ENCODE results near the gene WAS. TPM values are rescaled to one million over a fixed set of nuclear protein-coding genes. Genes with fewer than 3 reads are reported as not detected.
"Not testable (repeated sequence)": the region's sequence is repeated elsewhere in the genome, so short reads cannot be mapped to it uniquely, and the experiment has no call there.

WAS gene
- polyA plus RNA-seq, 1 donor from 2014 or later, result 1.0 TPM

- H3F3A ChIP-seq (ENCODE audit: insufficient read depth, low read length, poor library complexity, severe bottlenecking), result no peaks in the 10 kb centered on the region
- H3K27me3 ChIP-seq (ENCODE audit: insufficient read depth, low read depth, low read length), result no peaks in the 10 kb centered on the region
Observed at GRCh38 chrX:48681539-48682183, 1.9 kb upstream of the WAS start.

GRCh38 chrX:48682795-48683194 is 804 bp upstream of the WAS start:
- H3K27ac ChIP-seq (ENCODE audit: low read length); H3K79me2 ChIP-seq (replicated peaks; ENCODE audit: insufficient read depth, low read length); H3K9me3 ChIP-seq (ENCODE audit: low read length); H4K20me1 ChIP-seq (ENCODE audit: insufficient read depth); H3K4me2 ChIP-seq (ENCODE audit: low read length); H3K9ac ChIP-seq (ENCODE audit: low read length); H3K36me3 ChIP-seq (ENCODE audit: insufficient read depth, low read length); H3K4me3 ChIP-seq (ENCODE audit: low read length); H3K27me3 ChIP-seq (ENCODE audit: insufficient read depth, low read depth, low read length); H3F3A ChIP-seq (ENCODE audit: insufficient read depth, low read length, poor library complexity, severe bottlenecking); H3K9me2 ChIP-seq (ENCODE audit: insufficient read depth, low read length); H2AFZ ChIP-seq (ENCODE audit: low read depth, low read length): not testable (repeated sequence)

More at GRCh38 chrX:48681539-48682183, 1.9 kb upstream of the WAS start:
- H2AFZ ChIP-seq (ENCODE audit: low read depth, low read length), result no peak overlapping the region
- no peaks in the 10 kb centered on the region for H3K36me3 ChIP-seq (ENCODE audit: insufficient read depth, low read length)
- no peak overlapping the region for H3K4me3 ChIP-seq (ENCODE audit: low read length)
- no peaks in the 10 kb centered on the region for H3K9me3 ChIP-seq (ENCODE audit: low read length)
- H3K27ac ChIP-seq (ENCODE audit: low read length), result no peak overlapping the region
- no peaks in the 10 kb centered on the region for H3K79me2 ChIP-seq (replicated peaks; ENCODE audit: insufficient read depth, low read length)
- no peak overlapping the region for H3K9ac ChIP-seq (ENCODE audit: low read length)
- no peaks in the 10 kb centered on the region for H3K9me2 ChIP-seq (ENCODE audit: insufficient read depth, low read length)
- no peaks in the 10 kb centered on the region for H4K20me1 ChIP-seq (ENCODE audit: insufficient read depth)
- no peak for TF ChIP-seq EP300 (conservative IDR thresholded peaks at IDR 0.05; ENCODE audit: poor library complexity, severe bottlenecking)
- no peak for TF ChIP-seq EZH2 (IDR thresholded peaks at IDR 0.05; ENCODE audit: borderline replicate concordance, insufficient read depth, low read length, poor library complexity, severe bottlenecking)
- TF ChIP-seq RAD21 (conservative IDR thresholded peaks at IDR 0.05), result no peak
- TF ChIP-seq CTCF (IDR thresholded peaks at IDR 0.05; ENCODE audit: poor library complexity, severe bottlenecking), result no peak
- no peak overlapping the region for H3K4me2 ChIP-seq (ENCODE audit: low read length)

- Histone ChIP-seq H3K9me3 (ENCODE audit: low read length) (no peaks in the 10 kb centered on the region), H3K27me3 (ENCODE audit: insufficient read depth, low read depth, low read length) (no peaks in the 10 kb centered on the region), H3K9ac (ENCODE audit: low read length) (no peak overlapping the region), H3F3A (ENCODE audit: insufficient read depth, low read length, poor library complexity, severe bottlenecking) (no peaks in the 10 kb centered on the region), H3K9me2 (ENCODE audit: insufficient read depth, low read length) (no peaks in the 10 kb centered on the region), H3K4me3 (ENCODE audit: low read length) (no peak overlapping the region), H3K79me2 (replicated peaks; ENCODE audit: insufficient read depth, low read length) (no peaks in the 10 kb centered on the region), H3K36me3 (ENCODE audit: insufficient read depth, low read length) (no peaks in the 10 kb centered on the region), H2AFZ (ENCODE audit: low read depth, low read length) (no peak overlapping the region), H4K20me1 (ENCODE audit: insufficient read depth) (no peaks in the 10 kb centered on the region), H3K4me2 (ENCODE audit: low read length) (no peak overlapping the region), H3K27ac (ENCODE audit: low read length) (no peak overlapping the region)
- TF ChIP-seq MXI1 (conservative IDR thresholded peaks at IDR 0.05; ENCODE audit: poor library complexity, severe bottlenecking) (no peak), TAF1 (IDR thresholded peaks at IDR 0.05; ENCODE audit: low read depth) (no peak)
Observed at GRCh38 chrX:48684134-48684533, 535 bp downstream of the WAS start.

GRCh38 chrX:48685416-48685815 is 1.8 kb downstream of the WAS start:
- TF ChIP-seq MXI1 (conservative IDR thresholded peaks at IDR 0.05; ENCODE audit: poor library complexity, severe bottlenecking), result no peak
- TF ChIP-seq RAD21 (conservative IDR thresholded peaks at IDR 0.05), result no peak
- no peak for TF ChIP-seq POLR2AphosphoS5 (IDR thresholded peaks at IDR 0.05)
- no peak for TF ChIP-seq CTCF (IDR thresholded peaks at IDR 0.05; ENCODE audit: poor library complexity, severe bottlenecking)
- TF ChIP-seq EP300 (conservative IDR thresholded peaks at IDR 0.05; ENCODE audit: poor library complexity, severe bottlenecking), result no peak
- TF ChIP-seq SMC3 (conservative IDR thresholded peaks at IDR 0.05; ENCODE audit: poor library complexity), result no peak
- no peak for TF ChIP-seq EZH2 (IDR thresholded peaks at IDR 0.05; ENCODE audit: borderline replicate concordance, insufficient read depth, low read length, poor library complexity, severe bottlenecking)
- no peak for TF ChIP-seq REST (IDR thresholded peaks at IDR 0.05; ENCODE audit: borderline replicate concordance)
- TF ChIP-seq TAF1 (IDR thresholded peaks at IDR 0.05; ENCODE audit: low read depth), result no peak

More at GRCh38 chrX:48685416-48685815, 1.8 kb downstream of the WAS start:
- H3F3A ChIP-seq (ENCODE audit: insufficient read depth, low read length, poor library complexity, severe bottlenecking), result no peaks in the 10 kb centered on the region
- no peak overlapping the region for H3K9ac ChIP-seq (ENCODE audit: low read length)
- H2AFZ ChIP-seq (ENCODE audit: low read depth, low read length), result no peak overlapping the region
- H3K9me3 ChIP-seq (ENCODE audit: low read length), result no peaks in the 10 kb centered on the region
- H3K4me3 ChIP-seq (ENCODE audit: low read length), result no peak overlapping the region
- H4K20me1 ChIP-seq (ENCODE audit: insufficient read depth), result no peaks in the 10 kb centered on the region
- H3K27me3 ChIP-seq (ENCODE audit: insufficient read depth, low read depth, low read length), result no peaks in the 10 kb centered on the region
- no peaks in the 10 kb centered on the region for H3K9me2 ChIP-seq (ENCODE audit: insufficient read depth, low read length)
- no peak overlapping the region for H3K4me2 ChIP-seq (ENCODE audit: low read length)
- H3K79me2 ChIP-seq (replicated peaks; ENCODE audit: insufficient read depth, low read length), result no peaks in the 10 kb centered on the region
- no peak overlapping the region for H3K27ac ChIP-seq (ENCODE audit: low read length)
- H3K36me3 ChIP-seq (ENCODE audit: insufficient read depth, low read length), result no peaks in the 10 kb centered on the region

Data from neural cell (in vitro differentiated cells).